Measurements from ENCODE around the gene KRTAP21-3.

GRCh38 chr21:30695956-30696355 is 22.6 kb downstream of the KRTAP21-3 start:
- no peak for TF ChIP-seq CTCF (IDR thresholded peaks at IDR 0.05 in 2 of 3, conservative IDR thresholded peaks at IDR 0.05 in 1 of 3; ENCODE audit: borderline replicate concordance in 1 of 3, insufficient read depth in 1 of 3, low read depth in 2 of 3, low read length in 2 of 3)
- no peak for TF ChIP-seq EZH2 (IDR thresholded peaks at IDR 0.05)
- no peak for TF ChIP-seq REST (IDR thresholded peaks at IDR 0.05; ENCODE audit: low read depth)
- no peak for TF ChIP-seq POLR2AphosphoS5 (IDR thresholded peaks at IDR 0.05; ENCODE audit: low read depth, low read length)
- TF ChIP-seq EZH2phosphoT487 (IDR thresholded peaks at IDR 0.05; ENCODE audit: borderline replicate concordance): no peak
- no peak for TF ChIP-seq POLR2A (IDR thresholded peaks at IDR 0.05; ENCODE audit: borderline replicate concordance, extremely low read depth, insufficient read depth, insufficient read length)
- TF ChIP-seq ATF3 (IDR thresholded peaks at IDR 0.05): no peak
- no peak for TF ChIP-seq CEBPB (IDR thresholded peaks at IDR 0.05; ENCODE audit: low read depth)
- TF ChIP-seq YY1 (IDR thresholded peaks at IDR 0.05; ENCODE audit: extremely low read depth, insufficient replicate concordance, low read depth, low read length): no peak
- TF ChIP-seq SP1 (IDR thresholded peaks at IDR 0.05; ENCODE audit: low read depth): no peak

Measured in HCT116 (cell line).